ENCODE data around the gene CPNE1.

The CPNE1 gene

DNA sequence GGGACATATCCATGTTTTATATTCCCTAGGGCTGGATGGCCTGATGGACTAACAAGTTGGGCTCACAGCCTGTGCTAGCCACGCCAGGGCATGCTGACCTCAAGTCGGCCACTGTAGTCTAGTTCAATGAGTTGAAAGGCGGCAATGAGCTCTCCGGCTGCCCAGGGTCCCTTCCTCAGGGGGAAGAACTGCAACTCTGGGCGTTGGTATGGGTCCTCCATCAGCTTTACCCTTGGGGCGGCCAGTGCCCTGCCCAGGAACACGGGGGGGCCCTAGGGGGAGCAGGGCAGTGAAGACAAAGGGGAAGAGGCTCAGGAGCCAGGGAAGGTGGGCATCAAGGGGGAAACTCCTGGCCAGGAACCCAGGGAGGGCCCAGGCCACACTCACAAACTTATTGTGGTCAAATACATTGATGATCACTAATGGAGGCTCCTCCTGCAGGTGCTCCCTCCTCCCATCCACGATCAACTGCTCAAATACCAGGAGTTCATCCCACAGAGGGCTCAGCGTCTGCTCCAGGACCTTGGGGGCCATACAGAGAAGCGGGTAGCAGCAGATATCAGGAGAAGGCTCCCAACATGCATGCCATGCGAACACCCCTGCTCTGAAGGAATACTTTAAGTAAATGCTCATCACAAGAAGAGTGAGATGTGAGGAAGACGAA is 81.8 kb downstream of the CPNE1 start:
- in situ Hi-C loops (cut with MboI; ENCODE audit: low sequenced_read_pairs) = no loop called here
- no peaks in the 10 kb centered on the region for H3K4me1 ChIP-seq
- no peak for DNase-seq (ENCODE audit: low spot score in 2 of 2)

DNA sequence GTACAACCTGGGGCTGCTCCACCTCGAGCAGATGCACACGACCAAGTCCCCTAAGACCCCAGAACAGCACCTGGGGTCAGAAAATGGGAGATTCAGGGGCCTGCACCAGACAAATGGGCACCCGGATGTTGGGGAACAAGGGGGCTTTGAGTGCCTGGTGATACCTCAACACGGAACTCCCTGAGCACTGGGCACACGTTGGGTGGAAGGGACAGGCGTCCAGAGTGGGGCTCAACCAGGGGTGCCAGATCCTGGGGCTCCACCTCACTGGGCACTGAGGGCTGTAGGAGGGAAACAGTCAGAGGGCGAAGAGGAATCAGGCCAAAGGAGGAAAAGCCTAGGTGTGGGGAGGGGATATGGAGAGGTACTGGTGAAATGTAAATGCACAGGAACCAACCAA is 82.6 kb downstream of the CPNE1 start:
- H3K4me3 ChIP-seq = no peak overlapping the region
- in situ Hi-C loops (cut with MboI; ENCODE audit: low sequenced_read_pairs) = no loop called here
- H3K9me3 ChIP-seq = no peaks in the 10 kb centered on the region; the same call in 1 of the 2 replicates
- H3K4me1 ChIP-seq = no peaks in the 10 kb centered on the region
- no peaks in the 10 kb centered on the region for H3K36me3 ChIP-seq (replicated peaks)
- H3K27me3 ChIP-seq (ENCODE audit: low read depth) = no peaks in the 10 kb centered on the region
- no peak for DNase-seq (ENCODE audit: low spot score in 2 of 2)

More for the DNA sequence above, 81.8 kb downstream of the CPNE1 start:
- Histone ChIP-seq H3K9me3 (no peaks in the 10 kb centered on the region; the same call in 1 of the 2 replicates), H3K27me3 (ENCODE audit: low read depth) (no peaks in the 10 kb centered on the region), H3K36me3 (replicated peaks) (no peaks in the 10 kb centered on the region), H3K4me3 (no peak overlapping the region)

DNA sequence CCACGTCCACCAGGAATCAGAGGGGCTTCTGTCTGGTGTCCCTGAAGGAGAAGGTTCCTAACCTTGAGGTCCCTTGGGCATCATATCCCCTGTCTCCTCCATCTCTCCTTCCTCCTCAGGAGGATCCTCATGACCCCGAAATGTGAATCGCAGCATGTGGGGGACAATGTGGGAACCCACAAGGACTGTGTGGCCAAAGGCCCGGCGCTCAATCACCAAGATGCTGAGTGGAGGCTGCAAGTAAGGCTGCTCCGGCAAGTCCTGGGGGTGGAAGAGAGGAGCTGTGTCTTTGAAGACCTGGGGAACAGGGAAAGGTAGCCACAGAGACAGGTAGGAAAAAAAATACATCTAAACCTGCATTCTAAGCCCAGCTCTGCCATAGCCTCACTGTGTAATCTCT is 85.5 kb downstream of the CPNE1 start:
- no peaks in the 10 kb centered on the region for H3K27me3 ChIP-seq (ENCODE audit: low read depth)
- H3K4me3 ChIP-seq = no peak overlapping the region
- DNase-seq (ENCODE audit: low spot score in 2 of 2) = no peak
- in situ Hi-C loops (cut with MboI; ENCODE audit: low sequenced_read_pairs) = no loop called here
- H3K36me3 ChIP-seq (replicated peaks) = no peaks in the 10 kb centered on the region
- no peaks in the 10 kb centered on the region; the same call in 1 of the 2 replicates for H3K9me3 ChIP-seq
- no peaks in the 10 kb centered on the region for H3K4me1 ChIP-seq

DNA sequence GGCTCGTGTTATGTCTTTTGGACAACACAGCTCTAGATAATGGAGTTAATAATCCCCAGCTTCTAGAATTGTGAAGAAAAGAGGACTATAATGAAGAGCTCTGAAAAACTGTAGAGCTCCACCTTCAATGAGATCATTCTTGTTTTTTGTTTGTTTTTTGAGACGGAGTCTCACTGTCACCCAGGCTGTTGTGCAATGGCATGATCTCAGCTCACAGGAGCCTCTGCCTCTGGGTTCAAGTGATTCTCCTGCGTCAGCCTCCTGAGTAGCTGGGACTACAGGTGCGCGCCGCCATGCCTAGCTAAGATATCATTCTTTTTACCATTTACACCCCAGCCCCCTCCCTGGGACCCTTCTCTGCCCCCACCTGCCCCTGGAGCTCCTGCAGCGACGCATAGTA is 86.2 kb downstream of the CPNE1 start:
- Histone ChIP-seq H3K4me1 (no peaks in the 10 kb centered on the region), H3K36me3 (replicated peaks) (no peaks in the 10 kb centered on the region), H3K9me3 (no peaks in the 10 kb centered on the region; the same call in 1 of the 2 replicates), H3K4me3 (no peak overlapping the region), H3K27me3 (ENCODE audit: low read depth) (no peaks in the 10 kb centered on the region)
- in situ Hi-C loops (cut with MboI; ENCODE audit: low sequenced_read_pairs) = no loop called here
- no peak for DNase-seq (ENCODE audit: low spot score in 2 of 2)

DNA sequence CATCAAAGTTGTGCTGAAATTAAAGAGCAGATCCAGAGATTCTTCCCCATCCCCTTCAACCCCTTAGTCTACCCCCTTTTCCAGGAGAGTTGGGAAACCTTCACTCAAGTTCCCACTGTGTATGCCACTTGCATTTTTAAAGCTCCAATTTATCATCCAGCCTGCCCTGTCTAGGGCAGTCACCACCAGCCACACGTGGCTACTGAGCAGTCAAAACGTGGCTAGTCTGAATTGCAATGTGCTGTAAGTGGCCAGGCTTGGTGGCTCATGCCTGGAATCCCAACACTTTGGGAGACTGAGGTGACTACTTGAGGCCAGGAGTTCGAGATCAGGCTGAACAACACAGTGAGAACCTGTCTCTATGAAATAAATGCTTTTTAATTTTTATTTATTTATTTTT is 87.9 kb downstream of the CPNE1 start:
- Histone ChIP-seq H3K9me3 (no peaks in the 10 kb centered on the region; the same call in 1 of the 2 replicates), H3K4me3 (no peak overlapping the region), H3K36me3 (replicated peaks) (no peaks in the 10 kb centered on the region), H3K27me3 (ENCODE audit: low read depth) (no peaks in the 10 kb centered on the region), H3K4me1 (no peaks in the 10 kb centered on the region)
- in situ Hi-C loops (cut with MboI; ENCODE audit: low sequenced_read_pairs) = no loop called here
- DNase-seq (ENCODE audit: low spot score in 2 of 2) = no peak
